HepG2 (cell line): ENCODE results near the gene CD164L2. TPM values are rescaled to one million over a fixed set of nuclear protein-coding genes. Genes with fewer than 3 reads are reported as not detected.

Experiments
- AFF4 ChIP-seq: sonication (generic); formaldehyde crosslinking; IDR thresholded peaks from 2 replicates; pipeline ENCODE4 v1.4.0; 2020; ENCODE audit warnings: missing genetic modification reagents
- AGO2 ChIP-seq: fragments of 200-400 bp; formaldehyde crosslinking; optimal IDR thresholded peaks from 2 replicates; pipeline ENCODE3; 2017; ENCODE audit warnings: mild to moderate bottlenecking, low read depth, low read length, moderate library complexity
- ARNT2 ChIP-seq: sonication (generic); formaldehyde crosslinking; IDR thresholded peaks from 2 replicates; pipeline ENCODE4 v1.8.0; 2022; ENCODE audit warnings: mild to moderate bottlenecking, low read depth, missing genetic modification reagents, moderate library complexity
- ATF7-NPFF ChIP-seq: sonication (generic); formaldehyde crosslinking; IDR thresholded peaks from 2 replicates; pipeline ENCODE4 v1.8.1; 2023; ENCODE audit warnings: mild to moderate bottlenecking, low read depth, missing genetic modification reagents, moderate library complexity
- ELF4 ChIP-seq: sonication (generic); formaldehyde crosslinking; IDR thresholded peaks from 2 replicates; pipeline ENCODE4 v1.5.0; 2020; ENCODE audit warnings: missing genetic modification reagents, mild to moderate bottlenecking, moderate library complexity, borderline replicate concordance
- HES4 ChIP-seq: sonication (generic); formaldehyde crosslinking; IDR thresholded peaks from 2 replicates; pipeline ENCODE4 v1.9.0; 2021; ENCODE audit warnings: mild to moderate bottlenecking, missing genetic modification reagents, borderline replicate concordance
- HHEX ChIP-seq: IDR thresholded peaks from 2 replicates; pipeline ENCODE4 v1.6.1; 2016; ENCODE audit warnings: control low read depth
- MAF1 ChIP-seq: sonication (generic); formaldehyde crosslinking; IDR thresholded peaks from 2 replicates; pipeline ENCODE4 v1.5.0; 2020; ENCODE audit warnings: missing genetic modification reagents, borderline replicate concordance
- NFIB ChIP-seq: sonication (generic); formaldehyde crosslinking; IDR thresholded peaks from 2 replicates; pipeline ENCODE4 v1.9.0; 2021; ENCODE audit warnings: missing genetic modification reagents, mild to moderate bottlenecking, borderline replicate concordance
- NONO ChIP-seq, 2 experiments: fragments of 450-650 bp in 1 of 2; sonication (generic) in 1 of 2; formaldehyde crosslinking in 1 of 2; IDR thresholded peaks in 1 of 2; conservative IDR thresholded peaks in 1 of 2; 2 replicates each; pipeline versions ENCODE4 v1.6.1 to v1.8.0; 2017 to 2022; ENCODE audit warnings: mild to moderate bottlenecking in 1 of 2, missing genetic modification reagents in 1 of 2, moderate library complexity in 1 of 2
- SIX4 ChIP-seq: sonication (generic); formaldehyde crosslinking; IDR thresholded peaks from 2 replicates; pipeline ENCODE4 v1.4.0; 2020; ENCODE audit warnings: missing genetic modification reagents
- TBL1XR1 ChIP-seq: fragments of 150-350 bp; IDR thresholded peaks from 2 replicates; pipeline ENCODE4 v1.6.1; 2014; ENCODE audit warnings: borderline replicate concordance, low read length; ENCODE audit not compliant: partially characterized antibody
- TSC22D2 ChIP-seq: sonication (generic); formaldehyde crosslinking; IDR thresholded peaks from 2 replicates; pipeline ENCODE4 v1.5.1; 2020; ENCODE audit warnings: missing genetic modification reagents, mild to moderate bottlenecking, borderline replicate concordance
- ZNF121 ChIP-seq: sonication (generic); formaldehyde crosslinking; IDR thresholded peaks from 2 replicates; pipeline ENCODE4 v1.5.0; 2020; ENCODE audit warnings: mild to moderate bottlenecking, missing genetic modification reagents
- ZNF18 ChIP-seq: sonication (generic); formaldehyde crosslinking; IDR thresholded peaks from 2 replicates; pipeline ENCODE4 v1.8.0; 2022; ENCODE audit warnings: mild to moderate bottlenecking, missing genetic modification reagents; ENCODE audit not compliant: insufficient replicate concordance
- ZNF382 ChIP-seq: sonication (generic); formaldehyde crosslinking; IDR thresholded peaks from 2 replicates; pipeline ENCODE4 v1.5.0; 2020; ENCODE audit warnings: missing genetic modification reagents, mild to moderate bottlenecking, borderline replicate concordance
- ZNF432 ChIP-seq: sonication (generic); formaldehyde crosslinking; IDR thresholded peaks from 2 replicates; pipeline ENCODE4 v1.5.0; 2020; ENCODE audit warnings: missing genetic modification reagents, mild to moderate bottlenecking, borderline replicate concordance
- ZNF441 ChIP-seq: sonication (generic); formaldehyde crosslinking; IDR thresholded peaks from 2 replicates; pipeline ENCODE4 v1.7.0; 2021; ENCODE audit warnings: missing genetic modification reagents, borderline replicate concordance
- polyA plus RNA-seq, 8 experiments: library from polyadenylated mRNA; depleted of rRNA in 3 of 8; stranded (reverse) in 7 of 8; unstranded in 1 of 8; fragments of >200 nt; fragmentation: Illumina TruSeq in 4 of 8; extraction: Trizol in 4 of 8; gene quantifications; 2 replicates each; pipeline versions ENCODE4 v1.2.1 to v1.2.3, GENCODE V29; 2011 to 2016; ENCODE audit warnings: low read depth in 4 of 8, missing spikeins in 1 of 8, mixed read lengths in 1 of 8; ENCODE audit not compliant: insufficient read depth in 1 of 8
- total RNA-seq, 5 experiments: library from RNA; depleted of rRNA; stranded (reverse); fragments of >200 nt; fragmentation: Illumina TruSeq; extraction: Trizol; gene quantifications; 2 replicates each; pipeline ENCODE4 v1.2.3, GENCODE V29; 2016; ENCODE audit warnings: low read depth in 1 of 5
- TF ChIP-seq, protein P1 (sequence below): sonication (generic); formaldehyde crosslinking; IDR thresholded peaks from 2 replicates; pipeline ENCODE4 v1.4.0; 2020; ENCODE audit warnings: mild to moderate bottlenecking, missing genetic modification reagents, borderline replicate concordance

The CD164L2 gene
- total and polyA plus RNA-seq, 2 of the 13 experiments (the other 11 are each of a cell fraction or from before 2014, with no cell fraction given), result not detected

DNA sequence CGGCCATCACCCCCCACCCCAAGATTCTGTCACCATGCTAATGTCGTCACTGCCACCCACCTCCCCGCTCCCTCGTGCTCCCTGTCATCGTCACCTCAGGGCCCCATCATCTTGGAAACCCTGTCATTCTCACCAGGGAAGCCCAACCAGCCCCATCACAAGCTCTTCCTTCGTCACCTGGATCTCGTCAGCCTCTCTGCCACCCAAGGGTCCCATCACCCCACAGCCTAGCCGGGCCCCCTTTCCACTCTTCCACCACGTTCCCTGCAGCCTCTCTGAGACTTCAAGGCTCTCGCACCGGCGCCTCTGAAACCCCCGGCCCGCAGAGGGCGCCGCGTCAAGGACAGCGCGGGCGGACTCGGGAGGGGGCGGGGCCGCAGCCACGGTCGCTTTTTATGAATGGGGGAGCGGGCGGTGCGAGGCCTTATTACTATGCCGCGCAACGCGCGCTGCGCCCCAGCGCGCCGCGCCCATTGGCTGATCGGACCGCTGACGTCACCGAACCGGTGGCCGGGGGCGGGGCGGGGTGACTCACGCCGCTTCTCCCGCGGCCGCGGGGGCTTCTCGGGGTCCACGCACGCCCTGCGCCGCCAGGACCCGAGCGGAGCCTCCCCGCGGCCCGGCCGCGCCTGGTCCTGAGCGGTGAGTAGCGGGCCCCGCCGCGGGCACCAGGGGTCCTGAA lies 9.1 kb upstream of the CD164L2 start, which contains the start of gene GPR3 (continued):
- TF ChIP-seq, protein P1, sequence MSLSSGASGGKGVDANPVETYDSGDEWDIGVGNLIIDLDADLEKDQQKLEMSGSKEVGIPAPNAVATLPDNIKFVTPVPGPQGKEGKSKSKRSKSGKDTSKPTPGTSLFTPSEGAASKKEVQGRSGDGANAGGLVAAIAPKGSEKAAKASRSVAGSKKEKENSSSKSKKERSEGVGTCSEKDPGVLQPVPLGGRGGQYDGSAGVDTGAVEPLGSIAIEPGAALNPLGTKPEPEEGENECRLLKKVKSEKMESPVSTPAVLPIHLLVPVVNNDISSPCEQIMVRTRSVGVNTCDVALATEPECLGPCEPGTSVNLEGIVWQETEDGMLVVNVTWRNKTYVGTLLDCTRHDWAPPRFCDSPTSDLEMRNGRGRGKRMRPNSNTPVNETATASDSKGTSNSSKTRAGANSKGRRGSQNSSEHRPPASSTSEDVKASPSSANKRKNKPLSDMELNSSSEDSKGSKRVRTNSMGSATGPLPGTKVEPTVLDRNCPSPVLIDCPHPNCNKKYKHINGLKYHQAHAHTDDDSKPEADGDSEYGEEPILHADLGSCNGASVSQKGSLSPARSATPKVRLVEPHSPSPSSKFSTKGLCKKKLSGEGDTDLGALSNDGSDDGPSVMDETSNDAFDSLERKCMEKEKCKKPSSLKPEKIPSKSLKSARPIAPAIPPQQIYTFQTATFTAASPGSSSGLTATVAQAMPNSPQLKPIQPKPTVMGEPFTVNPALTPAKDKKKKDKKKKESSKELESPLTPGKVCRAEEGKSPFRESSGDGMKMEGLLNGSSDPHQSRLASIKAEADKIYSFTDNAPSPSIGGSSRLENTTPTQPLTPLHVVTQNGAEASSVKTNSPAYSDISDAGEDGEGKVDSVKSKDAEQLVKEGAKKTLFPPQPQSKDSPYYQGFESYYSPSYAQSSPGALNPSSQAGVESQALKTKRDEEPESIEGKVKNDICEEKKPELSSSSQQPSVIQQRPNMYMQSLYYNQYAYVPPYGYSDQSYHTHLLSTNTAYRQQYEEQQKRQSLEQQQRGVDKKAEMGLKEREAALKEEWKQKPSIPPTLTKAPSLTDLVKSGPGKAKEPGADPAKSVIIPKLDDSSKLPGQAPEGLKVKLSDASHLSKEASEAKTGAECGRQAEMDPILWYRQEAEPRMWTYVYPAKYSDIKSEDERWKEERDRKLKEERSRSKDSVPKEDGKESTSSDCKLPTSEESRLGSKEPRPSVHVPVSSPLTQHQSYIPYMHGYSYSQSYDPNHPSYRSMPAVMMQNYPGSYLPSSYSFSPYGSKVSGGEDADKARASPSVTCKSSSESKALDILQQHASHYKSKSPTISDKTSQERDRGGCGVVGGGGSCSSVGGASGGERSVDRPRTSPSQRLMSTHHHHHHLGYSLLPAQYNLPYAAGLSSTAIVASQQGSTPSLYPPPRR (CRISPR knock-in tag), result no peak
- TF ChIP-seq ELF4 (CRISPR knock-in tag) (no peak), AGO2 (no peak), MAF1 (CRISPR knock-in tag) (no peak), ARNT2 (peak; percentile 77; the same call in 1 of the 2 replicates), HHEX (CRISPR knock-in tag) (no peak), ZNF441 (CRISPR knock-in tag) (0 out of 2 replicates have a peak, but pooled peaks have one; percentile 56), HES4 (CRISPR knock-in tag) (no peak), ZNF121 (CRISPR knock-in tag) (no peak), AFF4 (no peak), ZNF432 (CRISPR knock-in tag) (no peak), TSC22D2 (CRISPR knock-in tag) (no peak), ATF7-NPFF (peak; percentile 54; the same call in 1 of the 2 replicates), NONO (IDR thresholded peaks at IDR 0.05) (no peak), NONO (CRISPR knock-in tag; conservative IDR thresholded peaks at IDR 0.05) (no peak), ZNF18 (CRISPR knock-in tag) (no peak), TBL1XR1 (no peak), ZNF382 (no peak), SIX4 (CRISPR knock-in tag) (no peak), NFIB (CRISPR knock-in tag) (no peak)
